GM12878 (cell line): ENCODE results near the gene TMEM30A. TPM values are rescaled to one million over a fixed set of nuclear protein-coding genes. Genes with fewer than 3 reads are reported as not detected.
A peak's percentile ranks its signal among the peaks of the same experiment; 100 is the strongest.

Source experiments
- ATF7 ChIP-seq: fragments of 450-650 bp; IDR thresholded peaks from 2 replicates; pipeline ENCODE4 v1.6.1; 2016; ENCODE audit warnings: low read depth, mild to moderate bottlenecking
- CBFB ChIP-seq: IDR thresholded peaks from 2 replicates; pipeline ENCODE4 v1.6.1; 2016; ENCODE audit warnings: antibody characterized with exemption, low read depth
- EZH2 ChIP-seq: IDR thresholded peaks from 2 replicates; pipeline ENCODE4 v1.6.1; 2012; ENCODE audit warnings: low read depth, mild to moderate bottlenecking, control low read depth, inconsistent platforms, low read length, borderline replicate concordance; ENCODE audit not compliant: control insufficient read depth
- HCFC1 ChIP-seq: fragments of 150-350 bp; IDR thresholded peaks from 2 replicates; pipeline ENCODE4 v1.6.1; 2014; ENCODE audit warnings: low read length
- HDAC6 ChIP-seq: fragments of 200-600 bp; sonication (generic); IDR thresholded peaks from one replicate; pipeline ENCODE4 v1.8.0; 2017; ENCODE audit warnings: antibody characterized with exemption; ENCODE audit not compliant: unreplicated experiment
- IKZF1 ChIP-seq: fragments of 450-650 bp; conservative IDR thresholded peaks from 2 replicates; pipeline ENCODE4 v1.6.1; 2017; ENCODE audit warnings: antibody characterized with exemption, mild to moderate bottlenecking
- IKZF2 ChIP-seq, 2 experiments: fragments of 450-650 bp; IDR thresholded peaks; 2 replicates each; pipeline ENCODE4 v1.6.1; 2017; ENCODE audit warnings: mild to moderate bottlenecking in 2 of 2, moderate library complexity in 2 of 2
- MXI1 ChIP-seq: fragments of 150-350 bp; IDR thresholded peaks from 2 replicates; pipeline ENCODE4 v1.6.1; 2011; ENCODE audit warnings: low read depth, mild to moderate bottlenecking, inconsistent platforms, low read length, improper control_type of control experiment
- SIX5 ChIP-seq: IDR thresholded peaks from 2 replicates; pipeline ENCODE4 v1.6.1; 2011; ENCODE audit warnings: mild to moderate bottlenecking, low read depth, low read length, moderate library complexity; ENCODE audit not compliant: severe bottlenecking
- TARDBP ChIP-seq: IDR thresholded peaks from 2 replicates; pipeline ENCODE4 v1.6.1; 2016; ENCODE audit warnings: borderline replicate concordance
- TBL1XR1 ChIP-seq: IDR thresholded peaks from 2 replicates; pipeline ENCODE4 v1.6.1; 2012; ENCODE audit warnings: low read depth, low read length, improper control_type of control experiment
- ZNF24 ChIP-seq: fragments of 450-650 bp; IDR thresholded peaks from 2 replicates; pipeline ENCODE4 v1.6.1; 2017; ENCODE audit warnings: antibody characterized with exemption, mild to moderate bottlenecking
- polyA plus RNA-seq, 11 experiments: library from polyadenylated mRNA; depleted of rRNA in 4 of 11; unstranded in 6 of 11; stranded (reverse) in 5 of 11; fragments of >200 nt; fragmentation: Nextera tagmentation in 4 of 11; fragmentation: Illumina TruSeq in 1 of 11; extraction: Ambion mirVana in 4 of 11; extraction: Trizol in 1 of 11; gene quantifications; 1 replicate in 1 of 11; 2 replicates in 10 of 11; pipeline versions ENCODE4 v1.2.1 to v1.2.3, GENCODE V29; 2011 to 2016; ENCODE audit warnings: inconsistent platforms in 2 of 11, missing spikeins in 2 of 11, low read depth in 1 of 11
- total RNA-seq, 4 experiments: library from RNA; depleted of rRNA in 3 of 4; stranded (reverse); fragments of >200 nt in 3 of 4; fragmentation: Illumina TruSeq in 1 of 4; extraction: Trizol in 1 of 4; gene quantifications; 2 replicates each; pipeline versions ENCODE4 v1.2.1 to v1.2.3, GENCODE V29; 2013 to 2021
- TF ChIP-seq, protein P1 (sequence below): fragments of 450-650 bp; IDR thresholded peaks from 2 replicates; pipeline ENCODE4 v1.6.1; 2017; ENCODE audit warnings: mild to moderate bottlenecking
- TF ChIP-seq, protein P2 (sequence below): fragments of 450-650 bp; IDR thresholded peaks from 2 replicates; pipeline ENCODE4 v1.6.1; 2016; ENCODE audit warnings: mild to moderate bottlenecking, moderate library complexity, borderline replicate concordance
- TF ChIP-seq, protein P3 (sequence below): IDR thresholded peaks from 2 replicates; pipeline ENCODE4 v1.6.1; 2012; ENCODE audit warnings: mild to moderate bottlenecking, low read depth, low read length
- TF ChIP-seq, protein P4 (sequence below): IDR thresholded peaks from 2 replicates; pipeline ENCODE4 v1.6.1; 2011; ENCODE audit warnings: mild to moderate bottlenecking, low read depth, low read length, moderate library complexity; ENCODE audit not compliant: insufficient replicate concordance

Gene TMEM30A
- total and polyA plus RNA-seq, 10 of the 15 experiments (the other 5 are each of a cell fraction or from before 2014, with no cell fraction given): 11.9 to 61.6 (median 43.2) TPM

DNA sequence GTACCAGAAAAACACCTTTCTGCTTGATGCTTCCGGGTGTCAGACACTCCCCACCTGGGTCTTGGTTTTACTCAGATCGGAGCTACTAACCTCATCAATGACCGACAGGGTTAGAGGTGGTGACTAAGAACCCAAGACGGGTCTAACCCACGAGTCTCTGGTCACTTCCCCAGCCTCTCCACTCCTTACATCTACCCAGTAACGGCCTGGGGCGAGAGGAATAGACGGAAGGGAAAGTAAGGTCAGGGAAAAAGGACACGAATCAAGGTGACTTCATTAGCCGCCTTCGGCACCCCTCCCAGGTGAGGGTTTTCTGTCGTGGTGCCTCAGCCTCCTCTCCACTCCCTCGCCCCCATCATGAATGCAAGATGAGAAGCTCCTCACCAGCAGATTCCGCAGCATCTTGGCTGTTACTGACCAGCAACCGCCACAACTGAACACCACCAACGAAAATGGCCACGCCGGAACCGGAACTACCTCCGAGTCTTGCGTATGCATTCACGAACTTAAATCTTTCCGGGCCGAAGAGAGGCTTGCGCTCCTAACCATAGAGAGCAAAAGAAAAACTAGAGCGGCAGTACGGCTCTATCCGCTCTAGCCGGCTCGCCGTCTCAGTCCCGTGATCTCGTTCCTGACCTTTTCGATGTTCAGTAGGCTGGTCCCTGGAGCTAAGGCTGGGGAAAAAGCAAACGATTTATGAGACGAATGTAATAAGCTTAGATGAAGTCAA is 41.1 kb downstream of the TMEM30A start, which contains the start of gene COX7A2 (continued):
- TF ChIP-seq HCFC1 (peak; percentile 72), ATF7 (peak; percentile 78), MXI1 (0 out of 2 replicates have a peak, but pooled peaks have one; percentile 50), IKZF1 (peak; percentile 71), TBL1XR1 (0 out of 2 replicates have a peak, but pooled peaks have one; percentile 59), CBFB (peak; percentile 94), TARDBP (peak; percentile 68; the same call in 1 of the 2 replicates), SIX5 (peak; percentile 44), IKZF2 (IDR thresholded peaks at IDR 0.05) (peak in 1 of 2 experiments; percentile 47; a peak in 2 of 4 replicates), HDAC6 (no peak), EZH2 (no peak), ZNF24 (0 out of 2 replicates have a peak, but pooled peaks have one; percentile 45)
- TF ChIP-seq, protein P1, sequence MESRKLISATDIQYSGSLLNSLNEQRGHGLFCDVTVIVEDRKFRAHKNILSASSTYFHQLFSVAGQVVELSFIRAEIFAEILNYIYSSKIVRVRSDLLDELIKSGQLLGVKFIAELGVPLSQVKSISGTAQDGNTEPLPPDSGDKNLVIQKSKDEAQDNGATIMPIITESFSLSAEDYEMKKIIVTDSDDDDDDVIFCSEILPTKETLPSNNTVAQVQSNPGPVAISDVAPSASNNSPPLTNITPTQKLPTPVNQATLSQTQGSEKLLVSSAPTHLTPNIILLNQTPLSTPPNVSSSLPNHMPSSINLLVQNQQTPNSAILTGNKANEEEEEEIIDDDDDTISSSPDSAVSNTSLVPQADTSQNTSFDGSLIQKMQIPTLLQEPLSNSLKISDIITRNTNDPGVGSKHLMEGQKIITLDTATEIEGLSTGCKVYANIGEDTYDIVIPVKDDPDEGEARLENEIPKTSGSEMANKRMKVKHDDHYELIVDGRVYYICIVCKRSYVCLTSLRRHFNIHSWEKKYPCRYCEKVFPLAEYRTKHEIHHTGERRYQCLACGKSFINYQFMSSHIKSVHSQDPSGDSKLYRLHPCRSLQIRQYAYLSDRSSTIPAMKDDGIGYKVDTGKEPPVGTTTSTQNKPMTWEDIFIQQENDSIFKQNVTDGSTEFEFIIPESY: no peak; the same call in 1 of the 2 replicates
- TF ChIP-seq, protein P2, sequence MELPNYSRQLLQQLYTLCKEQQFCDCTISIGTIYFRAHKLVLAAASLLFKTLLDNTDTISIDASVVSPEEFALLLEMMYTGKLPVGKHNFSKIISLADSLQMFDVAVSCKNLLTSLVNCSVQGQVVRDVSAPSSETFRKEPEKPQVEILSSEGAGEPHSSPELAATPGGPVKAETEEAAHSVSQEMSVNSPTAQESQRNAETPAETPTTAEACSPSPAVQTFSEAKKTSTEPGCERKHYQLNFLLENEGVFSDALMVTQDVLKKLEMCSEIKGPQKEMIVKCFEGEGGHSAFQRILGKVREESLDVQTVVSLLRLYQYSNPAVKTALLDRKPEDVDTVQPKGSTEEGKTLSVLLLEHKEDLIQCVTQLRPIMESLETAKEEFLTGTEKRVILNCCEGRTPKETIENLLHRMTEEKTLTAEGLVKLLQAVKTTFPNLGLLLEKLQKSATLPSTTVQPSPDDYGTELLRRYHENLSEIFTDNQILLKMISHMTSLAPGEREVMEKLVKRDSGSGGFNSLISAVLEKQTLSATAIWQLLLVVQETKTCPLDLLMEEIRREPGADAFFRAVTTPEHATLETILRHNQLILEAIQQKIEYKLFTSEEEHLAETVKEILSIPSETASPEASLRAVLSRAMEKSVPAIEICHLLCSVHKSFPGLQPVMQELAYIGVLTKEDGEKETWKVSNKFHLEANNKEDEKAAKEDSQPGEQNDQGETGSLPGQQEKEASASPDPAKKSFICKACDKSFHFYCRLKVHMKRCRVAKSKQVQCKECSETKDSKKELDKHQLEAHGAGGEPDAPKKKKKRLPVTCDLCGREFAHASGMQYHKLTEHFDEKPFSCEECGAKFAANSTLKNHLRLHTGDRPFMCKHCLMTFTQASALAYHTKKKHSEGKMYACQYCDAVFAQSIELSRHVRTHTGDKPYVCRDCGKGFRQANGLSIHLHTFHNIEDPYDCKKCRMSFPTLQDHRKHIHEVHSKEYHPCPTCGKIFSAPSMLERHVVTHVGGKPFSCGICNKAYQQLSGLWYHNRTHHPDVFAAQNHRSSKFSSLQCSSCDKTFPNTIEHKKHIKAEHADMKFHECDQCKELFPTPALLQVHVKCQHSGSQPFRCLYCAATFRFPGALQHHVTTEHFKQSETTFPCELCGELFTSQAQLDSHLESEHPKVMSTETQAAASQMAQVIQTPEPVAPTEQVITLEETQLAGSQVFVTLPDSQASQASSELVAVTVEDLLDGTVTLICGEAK: peak; percentile 94
- TF ChIP-seq, protein P3, sequence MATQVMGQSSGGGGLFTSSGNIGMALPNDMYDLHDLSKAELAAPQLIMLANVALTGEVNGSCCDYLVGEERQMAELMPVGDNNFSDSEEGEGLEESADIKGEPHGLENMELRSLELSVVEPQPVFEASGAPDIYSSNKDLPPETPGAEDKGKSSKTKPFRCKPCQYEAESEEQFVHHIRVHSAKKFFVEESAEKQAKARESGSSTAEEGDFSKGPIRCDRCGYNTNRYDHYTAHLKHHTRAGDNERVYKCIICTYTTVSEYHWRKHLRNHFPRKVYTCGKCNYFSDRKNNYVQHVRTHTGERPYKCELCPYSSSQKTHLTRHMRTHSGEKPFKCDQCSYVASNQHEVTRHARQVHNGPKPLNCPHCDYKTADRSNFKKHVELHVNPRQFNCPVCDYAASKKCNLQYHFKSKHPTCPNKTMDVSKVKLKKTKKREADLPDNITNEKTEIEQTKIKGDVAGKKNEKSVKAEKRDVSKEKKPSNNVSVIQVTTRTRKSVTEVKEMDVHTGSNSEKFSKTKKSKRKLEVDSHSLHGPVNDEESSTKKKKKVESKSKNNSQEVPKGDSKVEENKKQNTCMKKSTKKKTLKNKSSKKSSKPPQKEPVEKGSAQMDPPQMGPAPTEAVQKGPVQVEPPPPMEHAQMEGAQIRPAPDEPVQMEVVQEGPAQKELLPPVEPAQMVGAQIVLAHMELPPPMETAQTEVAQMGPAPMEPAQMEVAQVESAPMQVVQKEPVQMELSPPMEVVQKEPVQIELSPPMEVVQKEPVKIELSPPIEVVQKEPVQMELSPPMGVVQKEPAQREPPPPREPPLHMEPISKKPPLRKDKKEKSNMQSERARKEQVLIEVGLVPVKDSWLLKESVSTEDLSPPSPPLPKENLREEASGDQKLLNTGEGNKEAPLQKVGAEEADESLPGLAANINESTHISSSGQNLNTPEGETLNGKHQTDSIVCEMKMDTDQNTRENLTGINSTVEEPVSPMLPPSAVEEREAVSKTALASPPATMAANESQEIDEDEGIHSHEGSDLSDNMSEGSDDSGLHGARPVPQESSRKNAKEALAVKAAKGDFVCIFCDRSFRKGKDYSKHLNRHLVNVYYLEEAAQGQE: 0 out of 2 replicates have a peak, but pooled peaks have one; percentile 40
- TF ChIP-seq, protein P4, sequence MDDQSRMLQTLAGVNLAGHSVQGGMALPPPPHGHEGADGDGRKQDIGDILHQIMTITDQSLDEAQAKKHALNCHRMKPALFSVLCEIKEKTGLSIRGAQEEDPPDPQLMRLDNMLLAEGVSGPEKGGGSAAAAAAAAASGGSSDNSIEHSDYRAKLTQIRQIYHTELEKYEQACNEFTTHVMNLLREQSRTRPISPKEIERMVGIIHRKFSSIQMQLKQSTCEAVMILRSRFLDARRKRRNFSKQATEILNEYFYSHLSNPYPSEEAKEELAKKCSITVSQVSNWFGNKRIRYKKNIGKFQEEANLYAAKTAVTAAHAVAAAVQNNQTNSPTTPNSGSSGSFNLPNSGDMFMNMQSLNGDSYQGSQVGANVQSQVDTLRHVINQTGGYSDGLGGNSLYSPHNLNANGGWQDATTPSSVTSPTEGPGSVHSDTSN: peak; percentile 40
